GM19043 (cell line): ENCODE measurements around the gene PLEKHG7.

Experiments
- ATAC-seq: cut with Tn5 transposase; IDR thresholded peaks from one replicate; pipeline ENCODE4 v1.9.1; 2021; ENCODE audit warnings: low read depth; ENCODE audit not compliant: unreplicated experiment

The PLEKHG7 gene

DNA sequence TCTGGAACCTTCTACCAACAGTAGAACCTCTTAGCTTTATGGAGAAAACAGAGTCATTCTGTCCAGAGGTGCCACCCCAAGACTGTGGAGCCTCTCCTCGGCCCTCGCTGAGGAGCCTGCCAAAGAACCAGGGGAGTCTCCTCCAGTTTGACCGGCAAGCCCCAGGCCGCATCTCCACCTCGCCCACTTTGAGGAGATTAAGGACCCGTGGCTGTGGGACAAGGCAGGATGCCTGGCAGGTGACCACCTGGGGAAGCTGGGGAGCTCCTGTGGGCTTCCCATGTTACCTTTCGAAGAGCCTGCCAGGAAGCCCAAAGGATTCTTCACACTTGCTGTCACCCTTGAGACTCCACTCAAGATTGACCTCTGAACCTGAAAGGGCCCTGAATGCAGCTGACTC is 3.8 kb downstream of the PLEKHG7 start:
- no peak for ATAC-seq

DNA sequence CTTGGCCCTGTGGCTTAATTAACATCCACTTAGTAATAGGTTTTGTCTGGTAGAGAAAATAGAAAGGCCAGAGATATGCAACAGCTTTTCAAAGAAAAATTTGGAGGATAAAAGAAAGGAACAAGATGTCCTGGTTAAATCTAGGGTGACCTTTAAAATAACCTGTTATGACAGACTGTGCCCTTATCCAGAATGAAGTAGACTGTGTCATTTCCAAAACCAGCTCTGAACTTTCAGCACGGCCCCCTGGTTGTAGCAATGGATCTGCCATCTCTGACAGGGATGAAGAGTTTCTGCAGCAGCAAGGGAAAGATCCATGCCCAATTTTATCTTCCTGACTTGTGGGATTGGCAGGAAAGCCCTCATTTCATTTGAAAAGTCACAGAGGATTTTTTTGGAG is 5.1 kb downstream of the PLEKHG7 start:
- no peak for ATAC-seq

DNA sequence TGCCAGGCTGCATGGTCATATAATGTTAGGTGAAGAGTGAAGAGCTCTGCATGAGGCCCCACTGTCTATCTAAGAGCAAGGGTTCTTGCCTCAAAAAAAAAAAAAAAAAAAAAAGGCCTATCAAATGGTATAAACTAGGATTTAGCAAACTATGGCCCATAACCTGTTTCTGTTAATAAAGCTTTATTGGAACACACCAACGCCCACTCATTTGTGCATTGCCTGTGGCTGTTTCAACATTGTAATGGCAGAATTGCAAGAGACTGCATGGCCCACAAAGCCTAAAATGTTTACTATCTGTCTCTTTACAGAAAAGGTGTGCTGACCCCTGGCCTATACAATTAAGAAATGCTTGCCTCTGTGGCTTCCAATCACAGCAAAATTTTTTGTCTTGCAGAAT is 12.8 kb downstream of the PLEKHG7 start:
- no peak for ATAC-seq

DNA sequence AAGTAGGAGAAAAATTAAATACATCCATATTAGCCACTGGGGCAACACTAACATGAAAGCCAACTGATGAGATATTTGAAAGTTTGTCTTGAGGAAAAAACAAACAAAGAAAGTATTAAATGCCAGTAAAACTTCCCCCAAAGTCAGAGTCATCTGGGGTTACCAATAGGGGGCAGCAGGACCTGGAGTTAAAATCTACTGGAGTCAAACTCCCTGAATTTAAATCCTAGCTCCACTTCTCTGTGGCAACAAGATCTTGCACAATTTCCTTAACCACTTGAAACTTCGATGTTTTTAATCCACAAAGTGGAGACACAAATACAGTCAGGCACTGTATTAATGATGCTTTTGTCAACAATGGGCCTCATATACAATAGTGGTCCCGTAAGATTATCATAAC is 14.4 kb downstream of the PLEKHG7 start:
- ATAC-seq, result no peak

DNA sequence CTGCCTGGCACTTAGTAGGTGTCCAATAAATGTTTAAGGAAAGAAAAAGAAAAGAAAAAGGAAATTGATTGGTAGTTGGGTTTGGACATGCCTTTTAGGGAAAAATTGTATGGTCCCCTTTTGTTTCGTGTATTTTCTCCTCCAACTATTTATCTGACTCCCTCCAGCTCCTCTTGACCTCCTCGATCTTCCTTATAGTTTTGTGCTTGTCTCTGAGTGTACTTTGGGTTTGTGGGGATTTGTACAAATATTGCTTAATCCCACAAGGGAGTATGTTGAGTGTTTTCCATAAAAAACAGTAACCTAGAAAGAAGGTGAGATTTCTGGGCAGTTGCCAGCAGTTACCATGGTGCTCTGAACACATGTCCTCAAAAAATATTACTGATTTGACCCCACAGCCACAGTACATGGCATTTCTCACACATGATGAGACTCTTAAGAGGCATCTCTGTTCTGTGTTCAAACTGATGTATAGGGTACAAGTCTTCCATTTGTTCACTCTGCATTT is 15.7 kb downstream of the PLEKHG7 start:
- ATAC-seq, result no peak

DNA sequence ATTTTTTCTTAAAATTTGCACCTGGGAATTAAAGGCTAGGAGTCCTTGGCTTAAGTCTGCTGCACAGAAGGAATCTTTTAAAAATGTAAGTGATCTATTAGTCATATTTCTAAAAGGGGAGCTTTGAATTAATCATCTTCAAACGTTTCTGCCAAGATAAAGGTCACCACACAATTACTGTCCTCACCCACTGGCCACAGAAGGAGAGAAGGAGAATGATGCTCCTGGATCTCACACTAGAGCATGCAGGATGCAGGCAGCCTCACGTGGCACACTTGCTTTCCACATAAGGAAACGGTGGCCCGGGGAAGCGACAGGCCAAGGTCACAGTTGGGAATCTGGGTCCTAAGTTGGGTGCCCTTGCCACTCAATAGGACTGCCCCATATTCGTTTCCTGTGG is 16.9 kb downstream of the PLEKHG7 start:
- no peak for ATAC-seq

DNA sequence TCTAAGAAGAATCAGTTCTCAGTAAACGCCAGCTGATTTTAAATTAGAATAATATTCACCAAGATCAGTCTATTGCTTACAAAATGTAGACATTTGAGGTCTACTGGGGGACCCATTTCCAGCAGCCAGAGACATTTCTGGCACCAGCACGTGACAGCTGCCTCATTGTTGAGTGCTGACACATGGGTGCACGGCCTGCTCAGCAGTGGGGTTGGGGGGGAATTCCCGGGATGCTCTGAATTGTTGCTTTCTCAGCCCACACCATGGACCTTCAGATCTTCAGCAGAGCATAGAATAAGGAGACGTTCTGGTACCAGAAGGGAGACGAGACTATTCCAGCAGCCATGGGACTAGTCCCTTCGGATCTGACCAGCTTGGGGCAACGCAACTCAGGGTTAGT is 18.3 kb downstream of the PLEKHG7 start:
- ATAC-seq, result no peak

DNA sequence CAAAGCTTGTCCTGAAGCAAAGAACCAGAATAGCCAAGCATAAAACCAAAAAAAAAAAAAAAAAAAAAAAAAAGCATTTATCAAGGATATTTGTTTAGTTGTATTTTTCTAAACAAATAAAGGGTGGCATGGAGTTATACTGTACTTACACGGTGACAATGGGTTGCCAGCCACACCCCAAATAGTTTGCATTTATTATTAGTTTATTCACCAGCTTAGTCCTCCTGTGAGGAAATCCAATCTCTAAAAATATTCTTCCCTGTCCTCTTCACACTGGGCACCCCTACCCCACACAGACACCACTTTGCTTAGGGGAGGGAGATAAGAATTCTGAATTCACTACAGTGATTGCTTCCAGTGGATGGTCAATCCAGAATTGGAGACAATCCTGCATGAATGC is 18.9 kb downstream of the PLEKHG7 start:
- no peak for ATAC-seq

DNA sequence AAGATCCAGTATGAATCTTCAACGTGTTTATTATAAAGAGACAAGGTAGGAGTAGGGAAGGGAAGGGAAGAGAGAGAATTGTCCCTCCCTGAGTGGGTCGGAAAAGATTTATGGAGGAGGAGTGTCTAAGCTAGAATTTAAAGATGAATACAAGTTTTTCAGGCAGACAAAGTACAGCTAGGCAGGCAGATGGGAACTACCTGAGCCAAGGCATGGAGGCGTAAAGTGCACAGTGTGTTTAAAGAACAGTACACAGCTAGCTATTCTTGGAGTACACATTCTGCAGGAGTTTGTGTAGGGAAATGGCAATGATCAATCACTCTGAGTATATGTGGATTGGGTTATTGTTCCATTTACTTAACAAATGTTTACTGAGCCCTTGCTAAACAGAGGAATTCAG is 20.1 kb downstream of the PLEKHG7 start:
- no peak for ATAC-seq

DNA sequence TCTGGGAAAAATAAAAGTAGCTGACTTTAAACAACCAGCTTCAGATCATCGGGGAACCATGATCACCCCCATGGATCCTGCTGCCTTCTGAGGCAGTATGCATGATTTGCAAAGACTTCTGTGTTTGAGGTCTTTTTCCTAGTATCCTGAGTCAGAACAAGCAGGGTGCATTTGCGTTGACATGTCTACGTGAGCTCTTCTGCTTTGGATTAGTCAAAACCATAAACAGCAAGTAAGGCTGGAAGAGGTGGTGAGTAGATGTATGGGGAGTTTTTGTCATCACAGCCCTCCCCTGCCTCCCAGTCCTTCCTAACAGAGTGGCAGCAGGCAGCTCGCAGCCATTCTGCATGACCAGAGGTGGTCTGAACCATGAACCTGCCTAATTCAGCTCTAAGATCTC is 24.1 kb downstream of the PLEKHG7 start:
- ATAC-seq, result no peak

DNA sequence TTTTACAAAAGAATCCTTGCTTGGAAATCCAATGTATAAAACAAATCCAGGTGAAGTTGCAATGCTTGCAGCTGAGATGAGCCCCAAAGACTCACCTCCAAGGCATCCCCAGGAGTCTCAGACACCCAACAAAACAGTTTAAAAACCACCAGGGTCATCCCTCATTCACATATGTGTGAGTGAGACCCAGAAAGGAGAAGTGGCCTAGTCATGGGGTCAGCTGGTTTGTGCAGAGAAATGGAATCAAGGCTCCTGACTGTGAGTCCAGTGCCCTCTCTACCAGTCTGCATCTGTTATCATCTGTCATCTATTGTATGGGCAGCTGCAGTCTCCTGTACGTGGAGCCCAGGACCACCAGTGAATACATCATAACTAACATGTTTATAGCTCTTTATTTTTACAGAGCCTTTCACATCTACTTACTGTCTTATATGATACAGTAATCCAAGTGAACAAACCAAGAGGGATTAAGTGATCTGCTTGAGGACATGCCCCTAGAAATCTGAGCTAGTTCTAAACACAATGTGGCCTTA is 27.1 kb downstream of the PLEKHG7 start:
- no peak for ATAC-seq

DNA sequence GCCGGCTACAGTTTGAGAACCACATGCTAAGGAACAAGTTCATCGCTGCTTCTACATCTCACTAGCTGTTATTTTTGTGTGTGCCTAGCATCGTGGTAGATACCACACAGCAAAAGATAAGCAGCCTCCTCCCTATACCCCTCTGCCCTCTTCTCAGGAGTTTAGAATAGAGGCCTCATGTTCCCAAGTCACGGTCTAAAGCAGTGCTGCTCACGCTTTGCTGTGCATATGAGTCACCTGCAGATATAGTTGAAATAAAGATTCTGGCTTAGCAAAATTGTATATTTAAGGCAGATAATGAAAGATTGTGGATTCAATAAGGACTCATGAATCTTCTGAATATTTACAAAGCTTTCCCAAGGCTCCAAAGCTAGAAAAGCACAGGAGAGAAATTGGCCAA is 28.0 kb downstream of the PLEKHG7 start:
- ATAC-seq, result no peak

DNA sequence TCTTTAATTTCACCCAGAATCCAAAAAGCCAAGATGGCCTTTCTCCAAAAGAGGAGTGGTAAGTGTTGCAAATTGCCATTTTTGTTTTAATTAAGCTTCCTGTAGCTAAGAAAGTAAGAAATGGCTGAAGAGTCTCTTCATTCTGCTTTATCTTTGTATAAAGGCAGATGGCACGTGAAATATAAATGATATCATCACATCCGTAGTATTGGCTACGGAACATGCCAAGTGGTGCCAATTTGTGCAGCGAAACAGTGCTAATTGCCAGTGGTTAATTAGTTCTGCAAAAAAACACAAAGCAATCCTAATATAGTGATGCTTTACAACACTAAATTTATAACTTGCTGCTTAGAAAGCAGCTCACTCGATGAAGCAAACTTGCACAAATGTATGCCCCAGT is 29.4 kb downstream of the PLEKHG7 start:
- ATAC-seq, result no peak

DNA sequence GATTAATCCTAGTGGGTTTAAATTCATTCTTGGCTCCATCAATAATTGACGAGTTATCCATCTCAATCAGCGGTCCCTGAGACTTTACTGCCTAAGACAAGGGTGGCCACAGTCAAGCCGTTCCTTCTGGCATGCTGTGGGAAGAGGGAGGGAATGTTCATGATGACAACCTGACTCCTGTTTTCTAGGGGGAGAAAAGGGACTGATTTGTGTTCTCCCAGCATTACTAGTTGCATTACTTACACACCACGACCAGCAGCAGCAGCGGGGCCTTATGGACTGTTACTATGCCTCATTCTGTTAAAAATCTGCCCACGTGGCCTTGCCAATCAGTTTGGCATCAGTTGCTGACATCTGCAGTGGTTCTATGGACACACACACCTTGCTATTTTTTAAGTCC is 29.9 kb downstream of the PLEKHG7 start:
- no peak for ATAC-seq

DNA sequence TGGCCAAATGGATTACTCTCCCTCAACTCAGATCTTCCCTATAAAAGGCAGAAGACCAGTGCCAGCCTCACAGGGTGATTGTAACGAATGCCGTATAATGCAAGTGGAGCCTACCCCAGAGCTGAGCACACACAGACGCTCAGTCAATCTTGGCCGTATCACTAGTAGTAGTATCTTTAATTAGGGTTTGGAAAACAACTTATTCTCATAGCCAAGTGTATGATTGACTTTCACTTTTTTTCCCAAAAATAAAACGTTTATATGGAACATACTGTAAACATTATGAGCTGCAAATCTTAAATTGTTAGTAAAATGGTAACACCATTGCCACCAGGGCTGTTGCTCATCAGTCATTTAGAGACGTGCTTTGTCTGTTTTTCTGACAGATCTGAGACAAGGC is 30.4 kb downstream of the PLEKHG7 start:
- ATAC-seq, result no peak

DNA sequence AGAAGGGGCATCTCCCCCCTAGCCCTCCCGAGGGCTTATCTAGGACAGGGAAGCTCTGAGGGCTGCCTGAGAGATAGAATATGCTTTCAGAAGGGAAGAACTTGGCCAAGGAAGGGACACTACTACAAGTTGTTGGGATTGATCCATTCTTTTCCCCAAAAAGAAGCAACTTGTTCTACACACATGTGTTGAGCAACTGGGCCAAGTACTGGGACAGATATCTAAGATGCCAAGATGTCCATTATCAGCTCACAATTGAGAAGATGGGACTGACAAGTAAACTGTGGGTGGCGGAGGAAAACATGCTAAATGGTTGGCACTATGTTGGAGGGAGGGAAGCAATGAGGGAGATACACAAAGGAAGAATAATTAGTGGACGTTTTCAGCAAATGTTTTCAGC is 30.9 kb downstream of the PLEKHG7 start:
- ATAC-seq, result no peak

DNA sequence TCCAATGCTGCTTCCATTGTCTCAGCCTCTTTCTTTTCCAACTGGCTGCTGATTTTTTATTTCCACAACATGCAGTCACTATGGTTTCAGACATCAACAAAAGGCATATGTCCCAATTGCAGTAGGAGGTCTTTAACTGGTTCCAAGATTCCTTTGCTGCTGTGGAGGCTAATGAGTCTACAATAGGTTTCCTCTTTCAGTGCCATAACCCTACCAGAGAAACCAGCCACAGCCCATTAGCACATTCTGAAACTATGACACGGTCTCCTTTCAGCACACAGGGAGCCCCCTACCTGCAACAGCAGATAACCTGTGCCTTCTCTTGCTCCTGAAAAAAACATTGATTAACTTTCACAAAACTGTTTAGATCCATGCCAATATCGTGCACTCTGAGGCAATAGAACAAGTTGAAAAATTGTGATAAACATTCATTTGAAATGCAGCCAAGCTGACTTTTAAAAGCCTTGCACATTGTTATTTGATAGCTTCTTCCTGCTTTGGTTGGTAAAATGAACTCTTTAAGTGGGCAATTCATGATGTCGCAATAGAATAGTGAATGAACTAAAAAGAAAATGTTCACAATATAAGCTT is 32.4 kb downstream of the PLEKHG7 start:
- ATAC-seq, result no peak

DNA sequence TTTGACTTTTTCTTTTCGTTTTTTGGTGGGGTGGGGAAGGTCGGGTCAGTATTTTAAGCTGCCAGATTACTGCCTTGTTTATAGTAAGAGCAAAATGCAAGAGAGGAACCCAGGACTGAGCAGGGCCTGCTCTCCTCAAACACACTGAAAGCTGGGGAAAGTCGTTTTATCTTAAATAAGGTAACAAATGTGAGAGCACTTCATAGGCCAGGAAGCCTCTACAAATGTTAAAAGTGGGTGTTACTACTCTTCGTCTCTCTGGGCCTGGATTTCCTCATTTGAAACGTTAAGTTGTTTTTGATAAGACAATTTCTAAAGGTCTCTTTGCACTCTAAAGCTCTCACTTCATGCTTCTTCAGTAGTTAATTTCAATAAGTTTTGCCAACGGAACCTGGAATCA is 33.8 kb downstream of the PLEKHG7 start:
- no peak for ATAC-seq

DNA sequence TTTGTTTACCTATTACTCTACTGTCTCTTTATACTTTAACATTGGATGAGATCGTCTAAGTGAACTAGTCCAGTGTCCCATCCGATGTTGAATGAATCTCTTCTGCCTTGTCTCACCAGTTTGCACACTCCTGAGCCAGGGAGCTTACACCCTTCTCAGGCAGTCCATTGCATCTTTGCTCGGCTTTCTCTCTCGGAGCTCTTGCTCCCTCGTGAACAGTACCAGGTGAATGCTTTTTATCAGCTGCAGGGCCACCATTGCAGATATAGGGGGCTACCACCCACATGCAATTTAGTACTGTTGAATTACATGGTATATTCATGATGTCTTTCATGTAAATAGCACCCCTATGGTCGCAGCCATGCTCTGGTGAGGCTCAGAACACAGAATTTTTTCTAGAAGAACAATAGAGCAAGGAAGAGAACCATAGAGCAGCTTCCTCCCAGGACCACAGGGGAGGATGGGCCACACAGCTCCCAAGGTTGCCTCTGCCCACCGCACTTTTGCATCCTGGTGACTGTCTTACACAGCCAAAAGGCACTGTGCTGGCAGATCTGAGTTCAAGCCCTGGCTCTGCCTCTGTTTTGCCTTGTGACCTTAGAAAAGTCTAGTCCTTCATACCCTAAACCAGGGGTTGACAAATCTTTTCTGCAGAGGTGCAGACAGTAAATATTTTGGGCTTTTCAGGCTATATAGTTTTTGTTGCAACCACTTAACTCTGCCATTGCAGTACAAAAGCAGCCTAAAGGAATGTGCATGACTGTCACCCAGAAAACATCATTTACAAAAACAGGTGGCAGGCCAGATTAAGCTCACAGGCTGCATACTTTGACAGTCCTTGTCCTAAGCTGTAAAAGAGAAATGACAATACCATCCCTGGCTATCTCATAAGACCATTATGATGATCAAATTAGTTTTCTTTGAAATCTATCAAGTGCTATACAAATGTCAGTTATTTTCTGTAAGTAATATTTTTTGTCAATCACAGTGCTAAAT is 35.4 kb downstream of the PLEKHG7 start:
- ATAC-seq, result no peak

DNA sequence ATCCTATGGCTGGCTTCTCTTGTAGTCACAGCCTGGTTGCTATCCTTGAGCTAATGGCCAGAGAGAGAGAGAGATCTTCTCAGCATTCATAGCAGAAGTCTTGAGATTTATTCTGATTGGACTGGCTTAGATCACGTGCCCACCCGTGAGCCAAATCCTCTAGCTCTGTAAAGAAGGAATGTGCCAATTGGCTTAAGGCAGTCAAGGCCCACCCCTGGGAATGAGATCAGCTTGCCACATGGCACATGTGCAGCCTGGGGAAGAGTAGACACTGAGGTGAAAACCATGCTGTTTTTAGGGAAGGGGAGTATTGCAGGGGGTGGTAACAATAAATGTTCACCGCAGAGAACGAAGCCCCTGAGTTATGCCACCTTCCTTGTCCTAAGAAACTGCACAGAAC is 36.3 kb downstream of the PLEKHG7 start:
- no peak for ATAC-seq

DNA sequence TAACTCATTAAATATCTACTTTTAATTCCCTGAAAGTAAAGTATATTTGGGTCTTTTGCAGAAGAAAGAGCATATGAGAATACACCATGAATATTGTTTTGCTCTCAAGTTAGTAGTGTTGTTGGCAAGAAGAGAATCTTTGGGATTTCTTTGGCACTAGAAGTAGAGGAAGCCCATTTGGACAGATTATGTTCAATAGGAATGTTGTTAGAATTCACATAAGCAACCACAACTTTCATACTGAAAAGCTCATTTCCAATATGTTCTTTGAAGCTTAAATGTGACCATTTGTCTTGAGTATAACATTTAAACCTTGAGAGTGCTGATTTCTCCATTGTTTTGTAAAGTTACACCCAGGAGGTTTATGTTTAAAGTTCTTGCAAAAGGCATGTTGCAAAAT is 37.6 kb downstream of the PLEKHG7 start:
- no peak for ATAC-seq

DNA sequence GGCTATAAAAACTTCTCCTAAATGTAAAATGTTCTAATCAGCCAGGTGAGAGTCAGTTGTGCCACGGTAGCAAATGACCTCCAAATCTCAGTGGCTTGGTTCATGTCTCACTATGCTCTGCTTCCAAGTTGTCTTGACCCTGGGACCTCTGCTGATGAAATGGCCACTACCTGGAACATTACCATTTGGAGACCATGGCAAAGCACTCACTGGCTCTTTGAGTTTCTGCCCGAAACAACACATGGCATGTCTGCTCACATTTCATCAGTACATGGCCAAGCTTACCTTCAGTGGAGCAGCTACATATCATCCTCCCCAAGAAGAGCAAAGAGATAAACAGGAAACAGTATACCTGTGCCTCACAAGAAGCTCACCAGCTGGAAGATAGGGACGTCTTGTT is 40.2 kb downstream of the PLEKHG7 start:
- ATAC-seq, result no peak
